Fibroblast of lung (primary cell): Measurements from ENCODE around the gene CAST. TPM values are rescaled to one million over a fixed set of nuclear protein-coding genes. Genes with fewer than 3 reads are reported as not detected.

ENCODE experiments used
- DNase-seq, 2 donors: peaks; one replicate each; pipeline versions ENCODE4 v3.0.0 to v3.0.0-alpha.2; 2010; ENCODE audit warnings: low read depth in 2 of 2
- H2AFZ ChIP-seq: 2 replicates; pipeline ENCODE4 v1.5.1; 2012; ENCODE audit warnings: low read length, control low read depth, inconsistent platforms
- H3K27ac ChIP-seq: 2 replicates; pipeline ENCODE4 v1.5.1; 2011; ENCODE audit warnings: low read length, control low read depth; ENCODE audit not compliant: insufficient read depth
- H3K27me3 ChIP-seq: 2 replicates; pipeline ENCODE4 v1.5.1; 2011; ENCODE audit warnings: mild to moderate bottlenecking, low read length; ENCODE audit not compliant: control insufficient read depth, insufficient read depth
- H3K36me3 ChIP-seq: 2 replicates; pipeline ENCODE4 v1.5.1; 2011; ENCODE audit warnings: low read length; ENCODE audit not compliant: control insufficient read depth, insufficient read depth
- H3K4me1 ChIP-seq: 2 replicates; pipeline ENCODE4 v1.5.1; 2011; ENCODE audit warnings: low read length; ENCODE audit not compliant: control insufficient read depth, insufficient read depth; ENCODE audit errors: extremely low read depth
- H3K4me2 ChIP-seq: 2 replicates; pipeline ENCODE4 v1.5.1; 2011; ENCODE audit warnings: low read length, control low read depth; ENCODE audit not compliant: insufficient read depth; ENCODE audit errors: extremely low read depth
- H3K4me3 ChIP-seq, 4 experiments: fragments of 200-600 bp in 1 of 4; sonication (generic) in 1 of 4; replicated peaks in 1 of 4; 2 replicates each; pipeline ENCODE4 v1.5.1; 2011 to 2016; ENCODE audit warnings: low read length in 4 of 4, low read depth in 3 of 4, mild to moderate bottlenecking in 3 of 4, control low read depth in 2 of 4, inconsistent platforms in 1 of 4, mixed read lengths in 1 of 4; ENCODE audit not compliant: insufficient read depth in 1 of 4; ENCODE audit errors: control extremely low read depth in 1 of 4
- H3K79me2 ChIP-seq: 2 replicates; pipeline ENCODE4 v1.5.1; 2012; ENCODE audit warnings: mild to moderate bottlenecking, low read length, inconsistent platforms; ENCODE audit not compliant: control insufficient read depth, insufficient read depth
- H3K9ac ChIP-seq: 2 replicates; pipeline ENCODE4 v1.5.1; 2011; ENCODE audit warnings: mild to moderate bottlenecking, low read length, control low read depth; ENCODE audit not compliant: insufficient read depth
- H3K9me3 ChIP-seq: 2 replicates; pipeline ENCODE4 v1.5.1; 2012; ENCODE audit warnings: low read depth, low read length; ENCODE audit not compliant: control insufficient read depth, insufficient read depth
- H4K20me1 ChIP-seq: 2 replicates; pipeline ENCODE4 v1.5.1; 2011; ENCODE audit warnings: low read length; ENCODE audit not compliant: control insufficient read depth, insufficient read depth; ENCODE audit errors: extremely low read depth
- EZH2 ChIP-seq: IDR thresholded peaks from 2 replicates; pipeline ENCODE4 v1.5.1; 2012; ENCODE audit warnings: low read length, control low read depth, mild to moderate bottlenecking; ENCODE audit errors: missing control alignments
- polyA plus RNA-seq, 2 donors: library from polyadenylated mRNA; depleted of rRNA in 1 of 2; stranded (reverse) in 1 of 2; unstranded in 1 of 2; fragments of >200 nt; gene quantifications; 2 replicates each; pipeline ENCODE4 v1.2.1, GENCODE V29; 2011 to 2012; ENCODE audit warnings: missing spikeins in 1 of 2
- total RNA-seq: library from RNA; depleted of rRNA; stranded (reverse); fragments of >200 nt; gene quantifications from 2 replicates; pipeline ENCODE4 v1.2.1, GENCODE V29; 2014
- TF ChIP-seq, protein P1 (sequence below), 2 donors: IDR thresholded peaks in 1 of 2; conservative IDR thresholded peaks in 1 of 2; 1 replicate in 1 of 2; 2 replicates in 1 of 2; pipeline ENCODE4 v1.5.1; 2011 to 2012; ENCODE audit warnings: low read length in 2 of 2, control low read depth in 1 of 2, inconsistent platforms in 1 of 2, low read depth in 1 of 2, mild to moderate bottlenecking in 1 of 2

Gene CAST
- total and polyA plus RNA-seq, 2 donors (not counting 1 experiment from before 2014, with no cell fraction given), result 203 to 378 TPM

DNA sequence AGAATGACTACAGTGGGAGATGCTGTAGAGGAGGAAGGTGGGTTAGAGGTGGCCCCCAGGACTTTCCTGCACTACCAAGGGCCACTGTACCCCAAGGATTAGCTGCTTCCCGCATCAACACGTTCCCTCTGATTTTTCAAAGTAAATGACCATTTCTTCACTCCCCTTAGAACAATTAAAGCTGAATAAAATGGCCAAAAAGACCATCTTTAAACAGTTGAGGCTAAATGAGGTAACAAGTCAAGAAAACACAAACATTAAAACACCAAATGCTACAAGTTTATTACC is 146.3 kb downstream of the CAST start:
- Histone ChIP-seq H3K79me2 (peaks cover 2% of the 10 kb centered on the region), H3K4me2 (peak overlapping the region; percentile 59), H3K9me3 (no peaks in the 10 kb centered on the region), H3K4me3 (peak overlapping the region; percentile 70 to 79 (median 75)), H4K20me1 (no peaks in the 10 kb centered on the region), H3K36me3 (peaks cover under 1% of the 10 kb centered on the region), H3K27me3 (no peaks in the 10 kb centered on the region), H3K9ac (peak overlapping the region; percentile 29), H3K4me1 (peaks cover 7% of the 10 kb centered on the region), H3K27ac (peak overlapping the region; percentile 99), H2AFZ (peak overlapping the region; percentile 74)
- no peak for TF ChIP-seq EZH2
- TF ChIP-seq, protein P1, sequence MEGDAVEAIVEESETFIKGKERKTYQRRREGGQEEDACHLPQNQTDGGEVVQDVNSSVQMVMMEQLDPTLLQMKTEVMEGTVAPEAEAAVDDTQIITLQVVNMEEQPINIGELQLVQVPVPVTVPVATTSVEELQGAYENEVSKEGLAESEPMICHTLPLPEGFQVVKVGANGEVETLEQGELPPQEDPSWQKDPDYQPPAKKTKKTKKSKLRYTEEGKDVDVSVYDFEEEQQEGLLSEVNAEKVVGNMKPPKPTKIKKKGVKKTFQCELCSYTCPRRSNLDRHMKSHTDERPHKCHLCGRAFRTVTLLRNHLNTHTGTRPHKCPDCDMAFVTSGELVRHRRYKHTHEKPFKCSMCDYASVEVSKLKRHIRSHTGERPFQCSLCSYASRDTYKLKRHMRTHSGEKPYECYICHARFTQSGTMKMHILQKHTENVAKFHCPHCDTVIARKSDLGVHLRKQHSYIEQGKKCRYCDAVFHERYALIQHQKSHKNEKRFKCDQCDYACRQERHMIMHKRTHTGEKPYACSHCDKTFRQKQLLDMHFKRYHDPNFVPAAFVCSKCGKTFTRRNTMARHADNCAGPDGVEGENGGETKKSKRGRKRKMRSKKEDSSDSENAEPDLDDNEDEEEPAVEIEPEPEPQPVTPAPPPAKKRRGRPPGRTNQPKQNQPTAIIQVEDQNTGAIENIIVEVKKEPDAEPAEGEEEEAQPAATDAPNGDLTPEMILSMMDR (conservative IDR thresholded peaks at IDR 0.05 in 1 of 2, IDR thresholded peaks at IDR 0.05 in 1 of 2; ENCODE audit: low read depth in 1 of 2, low read length in 2 of 2), result no peak
- no peak for DNase-seq

- no peaks in the 10 kb centered on the region for H3K9me3 ChIP-seq
- peaks cover 7% of the 10 kb centered on the region for H3K4me1 ChIP-seq
- no peak for DNase-seq
- no peaks in the 10 kb centered on the region for H3K27me3 ChIP-seq
- no peak overlapping the region for H2AFZ ChIP-seq
- H4K20me1 ChIP-seq, result no peaks in the 10 kb centered on the region
- peak overlapping the region; percentile 59 for H3K4me2 ChIP-seq
- peaks cover 2% of the 10 kb centered on the region for H3K79me2 ChIP-seq
- peak overlapping the region in 2 of 4 experiments; percentile 70 to 76 for H3K4me3 ChIP-seq
- H3K27ac ChIP-seq, result peak overlapping the region; percentile 99
- no peak overlapping the region for H3K9ac ChIP-seq
- no peaks in the 10 kb centered on the region for H3K36me3 ChIP-seq
- no peak for TF ChIP-seq EZH2
- TF ChIP-seq, protein P1 (conservative IDR thresholded peaks at IDR 0.05 in 1 of 2, IDR thresholded peaks at IDR 0.05 in 1 of 2; ENCODE audit: low read depth in 1 of 2, low read length in 2 of 2), result no peak
Observed at GRCh38 chr5:96808868-96809558, 146.8 kb downstream of the CAST start.

DNA sequence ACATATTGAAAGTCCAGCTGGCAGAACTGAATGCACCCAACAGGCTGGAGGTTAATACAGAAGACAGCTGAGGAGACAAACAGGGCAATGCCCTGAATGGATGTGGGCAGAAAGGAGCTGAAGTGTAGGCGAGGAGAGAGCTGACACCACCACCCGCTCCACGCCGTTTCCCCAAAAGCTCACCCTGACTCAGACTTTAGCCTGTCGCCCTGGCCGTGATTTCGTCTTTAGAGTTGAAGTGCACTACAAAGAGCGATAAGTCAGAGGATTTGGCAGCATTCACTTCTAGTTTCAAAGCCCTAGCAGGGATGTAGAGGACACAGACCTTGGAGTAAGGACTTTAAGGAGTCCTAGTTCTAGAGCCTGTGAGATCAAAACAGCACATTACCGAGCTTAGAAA is 147.7 kb downstream of the CAST start:
- Histone ChIP-seq H3K36me3 (no peaks in the 10 kb centered on the region), H2AFZ (no peak overlapping the region), H3K79me2 (peaks cover 2% of the 10 kb centered on the region), H3K9me3 (no peaks in the 10 kb centered on the region), H3K4me2 (no peak overlapping the region), H3K9ac (no peak overlapping the region), H3K27me3 (no peaks in the 10 kb centered on the region), H3K4me1 (peaks cover 7% of the 10 kb centered on the region), H3K4me3 (no peak overlapping the region), H4K20me1 (no peaks in the 10 kb centered on the region), H3K27ac (no peak overlapping the region)
- no peak for TF ChIP-seq EZH2
- TF ChIP-seq, protein P1 (conservative IDR thresholded peaks at IDR 0.05 in 1 of 2, IDR thresholded peaks at IDR 0.05 in 1 of 2; ENCODE audit: low read depth in 1 of 2, low read length in 2 of 2), result no peak
- DNase-seq, result peak in 1 of 2 donors; percentile 42
